Glutamatergic neuron (in vitro differentiated cells): Measurements from ENCODE around the gene SLC26A4. TPM values are rescaled to one million over a fixed set of nuclear protein-coding genes. Genes with fewer than 3 reads are reported as not detected.

Experiments used
- DNase-seq: peaks from one replicate; pipeline ENCODE4 v3.0.0; 2022
- H3K27ac Mint-ChIP-seq: one replicate; pipeline ENCODE4 v1.8.0; 2020; ENCODE audit warnings: mild to moderate bottlenecking, mixed read lengths, inconsistent platforms; ENCODE audit not compliant: unreplicated experiment
- H3K27me3 Mint-ChIP-seq: one replicate; pipeline ENCODE4 v1.8.0; 2020; ENCODE audit warnings: mild to moderate bottlenecking, moderate library complexity, mixed read lengths, inconsistent platforms; ENCODE audit not compliant: unreplicated experiment
- H3K36me3 Mint-ChIP-seq: one replicate; pipeline ENCODE4 v1.8.0; 2020; ENCODE audit warnings: mild to moderate bottlenecking, mixed read lengths, inconsistent platforms; ENCODE audit not compliant: unreplicated experiment
- H3K4me1 Mint-ChIP-seq: one replicate; pipeline ENCODE4 v1.8.0; 2020; ENCODE audit warnings: mild to moderate bottlenecking, low read depth, mixed read lengths, inconsistent platforms; ENCODE audit not compliant: unreplicated experiment
- H3K4me3 Mint-ChIP-seq: one replicate; pipeline ENCODE4 v1.8.0; 2020; ENCODE audit warnings: mild to moderate bottlenecking, mixed read lengths, inconsistent platforms; ENCODE audit not compliant: unreplicated experiment
- H3K9me3 Mint-ChIP-seq: one replicate; pipeline ENCODE4 v1.8.0; 2020; ENCODE audit warnings: mild to moderate bottlenecking, moderate library complexity, mixed read lengths, inconsistent platforms; ENCODE audit not compliant: unreplicated experiment
- total RNA-seq: library from RNA; stranded (reverse); fragmentation: NEBNext Ultra II Directional; extraction: Animal tissue kit (Norgen Biotek cat#: 25700); gene quantifications from one replicate; pipeline ENCODE4 v1.2.1, GENCODE V29; 2021; ENCODE audit not compliant: unreplicated experiment
- TF ChIP-seq, protein P1 (sequence below): fragments of 200-600 bp; sonication (generic); IDR thresholded peaks from one replicate; pipeline ENCODE4 v1.5.0; 2021; ENCODE audit not compliant: partially characterized antibody, unreplicated experiment

SLC26A4 gene
- total RNA-seq, 1 donor from 2014 or later: 0.34 TPM

DNA sequence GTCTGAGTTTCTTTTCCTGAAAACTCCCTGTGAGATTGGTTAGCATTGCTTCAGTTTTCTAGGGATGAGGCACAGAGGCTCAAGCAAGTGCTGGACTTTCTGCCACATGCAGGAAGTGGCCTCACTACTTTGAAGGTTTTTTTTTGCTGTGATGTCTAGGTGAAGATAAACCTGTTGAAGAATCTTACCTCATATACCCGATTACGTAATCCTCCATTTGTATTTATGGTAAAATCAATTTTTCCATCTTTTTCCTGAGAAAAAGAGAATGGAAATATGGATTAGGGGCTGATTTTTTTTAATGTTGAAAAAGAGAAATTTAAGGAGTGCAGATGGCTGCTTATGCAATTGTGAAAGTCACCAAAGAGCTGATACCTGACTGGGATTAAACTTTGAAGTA lies 106.8 kb downstream of the SLC26A4 start:
- no peaks in the 10 kb centered on the region for H3K4me1 Mint-ChIP-seq
- TF ChIP-seq, protein P1, sequence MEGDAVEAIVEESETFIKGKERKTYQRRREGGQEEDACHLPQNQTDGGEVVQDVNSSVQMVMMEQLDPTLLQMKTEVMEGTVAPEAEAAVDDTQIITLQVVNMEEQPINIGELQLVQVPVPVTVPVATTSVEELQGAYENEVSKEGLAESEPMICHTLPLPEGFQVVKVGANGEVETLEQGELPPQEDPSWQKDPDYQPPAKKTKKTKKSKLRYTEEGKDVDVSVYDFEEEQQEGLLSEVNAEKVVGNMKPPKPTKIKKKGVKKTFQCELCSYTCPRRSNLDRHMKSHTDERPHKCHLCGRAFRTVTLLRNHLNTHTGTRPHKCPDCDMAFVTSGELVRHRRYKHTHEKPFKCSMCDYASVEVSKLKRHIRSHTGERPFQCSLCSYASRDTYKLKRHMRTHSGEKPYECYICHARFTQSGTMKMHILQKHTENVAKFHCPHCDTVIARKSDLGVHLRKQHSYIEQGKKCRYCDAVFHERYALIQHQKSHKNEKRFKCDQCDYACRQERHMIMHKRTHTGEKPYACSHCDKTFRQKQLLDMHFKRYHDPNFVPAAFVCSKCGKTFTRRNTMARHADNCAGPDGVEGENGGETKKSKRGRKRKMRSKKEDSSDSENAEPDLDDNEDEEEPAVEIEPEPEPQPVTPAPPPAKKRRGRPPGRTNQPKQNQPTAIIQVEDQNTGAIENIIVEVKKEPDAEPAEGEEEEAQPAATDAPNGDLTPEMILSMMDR: no peak
- H3K36me3 Mint-ChIP-seq: no peaks in the 10 kb centered on the region

More for the DNA sequence above, 106.8 kb downstream of the SLC26A4 start:
- DNase-seq: no peak
- Mint-ChIP-seq H3K27me3 (no peaks in the 10 kb centered on the region), H3K4me3 (no peak overlapping the region), H3K9me3 (no peaks in the 10 kb centered on the region), H3K27ac (no peak overlapping the region)

Other genes starting within 250 kb of the SLC26A4 start
- not detected for gene GPR22, start 190.8 kb upstream of the SLC26A4 start, total RNA-seq
- gene COG5, start 96.9 kb upstream of the SLC26A4 start, total RNA-seq: 29.5 TPM
- 11.5 TPM for gene DUS4L, start 96.9 kb upstream of the SLC26A4 start, total RNA-seq
- gene BCAP29, start 80.6 kb upstream of the SLC26A4 start, total RNA-seq: 30.1 TPM
- gene CBLL1, start 83.3 kb downstream of the SLC26A4 start, total RNA-seq: 35.6 TPM
- not detected for gene SLC26A3, start 142.4 kb downstream of the SLC26A4 start, total RNA-seq
- gene DLD, start 230.4 kb downstream of the SLC26A4 start, total RNA-seq: 75.9 TPM